Fibroblast of mammary gland (primary cell): ENCODE data around the gene EFNA5.
"Not testable (repeated sequence)": the region's sequence is repeated elsewhere in the genome, so short reads cannot be mapped to it uniquely, and the experiment has no call there.

Experiments used
- DNase-seq: peaks from one replicate; pipeline ENCODE4 v3.0.0-alpha.2; 2010; ENCODE audit warnings: low read depth
- H3K4me3 ChIP-seq: 2 replicates; pipeline ENCODE4 v1.5.1; 2011; ENCODE audit warnings: low read depth, mild to moderate bottlenecking, low read length, moderate library complexity; ENCODE audit not compliant: control insufficient read depth
- TF ChIP-seq, protein P1 (sequence below): conservative IDR thresholded peaks from 2 replicates; pipeline ENCODE4 v1.5.1; 2011; ENCODE audit warnings: low read depth, low read length, inconsistent platforms; ENCODE audit not compliant: control insufficient read depth, insufficient read depth

Gene EFNA5

DNA sequence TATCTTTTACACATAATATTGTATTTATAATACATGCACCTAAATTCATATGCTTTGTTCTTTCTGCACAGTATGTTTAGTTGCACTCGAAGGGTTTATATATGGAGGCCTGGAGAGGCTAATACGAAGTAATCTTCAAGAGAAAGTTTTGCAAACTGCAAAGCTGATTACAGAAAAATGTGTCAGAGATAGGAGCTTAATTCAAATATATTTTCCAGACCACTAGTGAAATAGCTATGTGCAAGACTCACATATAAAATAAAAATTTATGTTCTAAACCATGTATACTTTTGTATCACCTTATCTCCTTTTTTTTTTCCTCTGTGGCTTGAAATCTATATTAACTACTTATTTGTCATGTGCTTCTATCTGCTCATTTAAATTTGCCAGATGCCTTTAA, 313.8 kb downstream of the EFNA5 start:
- no peak overlapping the region for H3K4me3 ChIP-seq
- TF ChIP-seq, protein P1, sequence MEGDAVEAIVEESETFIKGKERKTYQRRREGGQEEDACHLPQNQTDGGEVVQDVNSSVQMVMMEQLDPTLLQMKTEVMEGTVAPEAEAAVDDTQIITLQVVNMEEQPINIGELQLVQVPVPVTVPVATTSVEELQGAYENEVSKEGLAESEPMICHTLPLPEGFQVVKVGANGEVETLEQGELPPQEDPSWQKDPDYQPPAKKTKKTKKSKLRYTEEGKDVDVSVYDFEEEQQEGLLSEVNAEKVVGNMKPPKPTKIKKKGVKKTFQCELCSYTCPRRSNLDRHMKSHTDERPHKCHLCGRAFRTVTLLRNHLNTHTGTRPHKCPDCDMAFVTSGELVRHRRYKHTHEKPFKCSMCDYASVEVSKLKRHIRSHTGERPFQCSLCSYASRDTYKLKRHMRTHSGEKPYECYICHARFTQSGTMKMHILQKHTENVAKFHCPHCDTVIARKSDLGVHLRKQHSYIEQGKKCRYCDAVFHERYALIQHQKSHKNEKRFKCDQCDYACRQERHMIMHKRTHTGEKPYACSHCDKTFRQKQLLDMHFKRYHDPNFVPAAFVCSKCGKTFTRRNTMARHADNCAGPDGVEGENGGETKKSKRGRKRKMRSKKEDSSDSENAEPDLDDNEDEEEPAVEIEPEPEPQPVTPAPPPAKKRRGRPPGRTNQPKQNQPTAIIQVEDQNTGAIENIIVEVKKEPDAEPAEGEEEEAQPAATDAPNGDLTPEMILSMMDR = no peak
- no peak for DNase-seq

DNA sequence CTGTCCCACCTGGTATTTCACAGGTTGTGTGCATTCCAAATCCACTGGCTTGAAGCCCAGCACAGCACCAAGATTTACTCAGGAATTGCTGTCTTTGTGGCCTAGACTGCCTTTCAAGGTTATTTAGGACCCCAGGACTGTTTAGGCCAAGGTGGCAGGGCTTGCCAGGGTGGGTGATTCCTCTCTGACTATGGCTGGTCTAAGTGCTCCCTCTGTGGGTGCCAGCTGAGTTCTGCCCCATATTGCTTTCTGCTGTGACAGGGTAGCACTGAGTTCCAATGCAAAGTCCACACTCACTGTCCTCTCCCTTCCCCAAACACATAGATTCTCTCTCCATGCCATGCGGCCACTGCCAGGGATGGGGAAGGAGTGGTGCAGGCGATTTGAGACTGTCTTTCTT, 318.2 kb downstream of the EFNA5 start:
- TF ChIP-seq, protein P1 = no peak
- DNase-seq = no peak
- H3K4me3 ChIP-seq = no peak overlapping the region

GRCh38 chr5:107346580-107346979, 324.2 kb downstream of the EFNA5 start:
- DNase-seq, H3K4me3 ChIP-seq: not testable (repeated sequence)

GRCh38 chr5:107342371-107342770, 328.4 kb downstream of the EFNA5 start:
- no peak overlapping the region for H3K4me3 ChIP-seq
- TF ChIP-seq, protein P1 = no peak
- no peak for DNase-seq

GRCh38 chr5:107341376-107342084, 329.2 kb downstream of the EFNA5 start:
- no peak overlapping the region for H3K4me3 ChIP-seq
- TF ChIP-seq, protein P1 = no peak
- DNase-seq = no peak

- no peak overlapping the region for H3K4me3 ChIP-seq
- TF ChIP-seq, protein P1 = no peak
- DNase-seq = no peak
These were observed 330.1 kb downstream of the EFNA5 start for GRCh38 chr5:107340631-107341030.

DNA sequence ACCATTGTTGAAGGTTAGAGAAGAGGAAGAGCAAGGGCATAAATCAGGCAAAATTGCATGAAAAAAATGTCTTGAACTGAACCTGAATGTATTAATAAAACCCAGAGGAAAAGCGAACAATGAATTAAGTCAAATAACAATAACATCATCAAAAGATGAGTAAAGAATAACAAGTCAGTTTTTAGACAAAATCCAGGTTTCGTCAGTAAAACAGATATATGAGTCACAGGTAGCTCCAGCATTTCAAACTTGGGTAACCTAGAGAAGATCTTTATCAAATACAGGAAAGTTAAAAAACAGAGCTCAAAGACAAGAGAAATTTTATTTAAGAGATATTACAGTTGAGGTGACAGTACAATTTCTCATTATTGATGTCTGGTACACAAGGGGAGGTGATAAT, 332.4 kb downstream of the EFNA5 start:
- no peak for DNase-seq
- no peak overlapping the region for H3K4me3 ChIP-seq
- TF ChIP-seq, protein P1 = no peak
